Suprapubic skin (tissue), 4 donors: ENCODE data around the gene PNMA6A. TPM values are rescaled to one million over a fixed set of nuclear protein-coding genes. Genes with fewer than 3 reads are reported as not detected.
"Not testable (repeated sequence)": the region's sequence is repeated elsewhere in the genome, so short reads cannot be mapped to it uniquely, and the experiment has no call there.

Source experiments
- DNase-seq, 2 donors: peaks; one replicate each; pipeline ENCODE4 v3.0.0-alpha.2; 2019; ENCODE audit warnings: low spot score in 2 of 2
- H3K27ac ChIP-seq: fragments of 200-600 bp; sonication (generic); one replicate; pipeline ENCODE4 v1.5.1; 2019
- H3K27me3 ChIP-seq: fragments of 200-600 bp; sonication (generic); one replicate; pipeline ENCODE4 v1.5.1; 2019
- H3K36me3 ChIP-seq: fragments of 200-600 bp; sonication (generic); one replicate; pipeline ENCODE4 v1.5.1; 2019
- H3K4me1 ChIP-seq: fragments of 200-600 bp; sonication (generic); one replicate; pipeline ENCODE4 v1.5.1; 2019
- H3K4me3 ChIP-seq: fragments of 200-600 bp; sonication (generic); one replicate; pipeline ENCODE4 v1.5.1; 2019; ENCODE audit warnings: mild to moderate bottlenecking
- H3K9me3 ChIP-seq: fragments of 200-600 bp; sonication (generic); one replicate; pipeline ENCODE4 v1.5.1; 2019
- EP300 ChIP-seq: sonication (generic); formaldehyde crosslinking; IDR thresholded peaks from one replicate; pipeline ENCODE4 v1.6.1; 2017; ENCODE audit warnings: antibody characterized with exemption
- POLR2A ChIP-seq, 2 donors: fragments of 450-650 bp; IDR thresholded peaks; one replicate each; pipeline ENCODE4 v1.6.1; 2017; ENCODE audit warnings: antibody characterized with exemption in 2 of 2, mild to moderate bottlenecking in 2 of 2, moderate library complexity in 2 of 2
- POLR2AphosphoS5 ChIP-seq, 3 donors: sonication (generic); formaldehyde crosslinking; IDR thresholded peaks; one replicate each; pipeline ENCODE4 v1.6.1; 2017; ENCODE audit warnings: antibody characterized with exemption in 3 of 3
- WGBS: methylation state at CpG from one replicate; pipeline ENCODE4 v1.1.5; 2018; 5-methylcytosine and 5-hydroxymethylcytosine counted together
- total RNA-seq, 4 donors: library from RNA; depleted of rRNA; stranded (reverse); fragments of >200 nt; gene quantifications; one replicate each; pipeline ENCODE4 v1.1.0, GENCODE V29; 2016
- TF ChIP-seq, protein P1 (sequence below), 2 donors: fragments of 200-600 bp in 1 of 2; fragments of 450-650 bp in 1 of 2; sonication (generic) in 1 of 2; IDR thresholded peaks; one replicate each; pipeline ENCODE4 v1.5.1; 2016 to 2019; ENCODE audit warnings: antibody characterized with exemption in 2 of 2, mild to moderate bottlenecking in 1 of 2, moderate library complexity in 1 of 2

PNMA6A gene
- total RNA-seq, 4 donors from 2014 or later: 0.26 to 0.32 (median 0.30) TPM; not detected in 1

- Histone ChIP-seq H3K4me1 (no peaks in the 10 kb centered on the region), H3K4me3 (no peak overlapping the region), H3K9me3 (no peaks in the 10 kb centered on the region), H3K27ac (no peak overlapping the region), H3K27me3 (no peaks in the 10 kb centered on the region), H3K36me3 (no peaks in the 10 kb centered on the region)
- no peak for TF ChIP-seq EP300
- TF ChIP-seq, protein P1, sequence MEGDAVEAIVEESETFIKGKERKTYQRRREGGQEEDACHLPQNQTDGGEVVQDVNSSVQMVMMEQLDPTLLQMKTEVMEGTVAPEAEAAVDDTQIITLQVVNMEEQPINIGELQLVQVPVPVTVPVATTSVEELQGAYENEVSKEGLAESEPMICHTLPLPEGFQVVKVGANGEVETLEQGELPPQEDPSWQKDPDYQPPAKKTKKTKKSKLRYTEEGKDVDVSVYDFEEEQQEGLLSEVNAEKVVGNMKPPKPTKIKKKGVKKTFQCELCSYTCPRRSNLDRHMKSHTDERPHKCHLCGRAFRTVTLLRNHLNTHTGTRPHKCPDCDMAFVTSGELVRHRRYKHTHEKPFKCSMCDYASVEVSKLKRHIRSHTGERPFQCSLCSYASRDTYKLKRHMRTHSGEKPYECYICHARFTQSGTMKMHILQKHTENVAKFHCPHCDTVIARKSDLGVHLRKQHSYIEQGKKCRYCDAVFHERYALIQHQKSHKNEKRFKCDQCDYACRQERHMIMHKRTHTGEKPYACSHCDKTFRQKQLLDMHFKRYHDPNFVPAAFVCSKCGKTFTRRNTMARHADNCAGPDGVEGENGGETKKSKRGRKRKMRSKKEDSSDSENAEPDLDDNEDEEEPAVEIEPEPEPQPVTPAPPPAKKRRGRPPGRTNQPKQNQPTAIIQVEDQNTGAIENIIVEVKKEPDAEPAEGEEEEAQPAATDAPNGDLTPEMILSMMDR (IDR thresholded peaks at IDR 0.05): no peak
- no peak for TF ChIP-seq POLR2AphosphoS5 (IDR thresholded peaks at IDR 0.05)
- TF ChIP-seq POLR2A (IDR thresholded peaks at IDR 0.05): no peak
- 65% methylated on average over 3 of the region's 3 CpGs for WGBS
- no peak for DNase-seq
Measured at GRCh38 chrX:153102418-153102817, 30.2 kb downstream of the PNMA6A start.

- H3K27ac ChIP-seq, H3K4me3 ChIP-seq, H3K4me1 ChIP-seq, H3K27me3 ChIP-seq, H3K9me3 ChIP-seq, DNase-seq, H3K36me3 ChIP-seq: not testable (repeated sequence)
- WGBS: 60% methylated on average over 1 of the region's 1 CpG
Measured at GRCh38 chrX:153104959-153105358, 32.7 kb downstream of the PNMA6A start.

GRCh38 chrX:153106092-153106801 is 34.0 kb downstream of the PNMA6A start:
- WGBS: 16% methylated on average over 2 of the region's 12 CpGs
- not testable (repeated sequence) for H3K27ac ChIP-seq

GRCh38 chrX:153110735-153111134 is 38.5 kb downstream of the PNMA6A start:
- H3K4me1 ChIP-seq, H3K36me3 ChIP-seq, H3K4me3 ChIP-seq, H3K27me3 ChIP-seq, H3K9me3 ChIP-seq, H3K27ac ChIP-seq, DNase-seq: not testable (repeated sequence)
- no CpG with 5 or more reads among the region's 2 CpGs for WGBS

More at GRCh38 chrX:153106092-153106801, 34.0 kb downstream of the PNMA6A start:
- H3K9me3 ChIP-seq, H3K36me3 ChIP-seq, H3K4me3 ChIP-seq, H3K4me1 ChIP-seq, DNase-seq, H3K27me3 ChIP-seq: not testable (repeated sequence)

- WGBS: no CpG with 5 or more reads among the region's 9 CpGs
- H3K27me3 ChIP-seq, H3K36me3 ChIP-seq, H3K9me3 ChIP-seq, H3K4me3 ChIP-seq, DNase-seq, H3K4me1 ChIP-seq, H3K27ac ChIP-seq: not testable (repeated sequence)
Measured at GRCh38 chrX:153113851-153114250, 41.6 kb downstream of the PNMA6A start.

DNA sequence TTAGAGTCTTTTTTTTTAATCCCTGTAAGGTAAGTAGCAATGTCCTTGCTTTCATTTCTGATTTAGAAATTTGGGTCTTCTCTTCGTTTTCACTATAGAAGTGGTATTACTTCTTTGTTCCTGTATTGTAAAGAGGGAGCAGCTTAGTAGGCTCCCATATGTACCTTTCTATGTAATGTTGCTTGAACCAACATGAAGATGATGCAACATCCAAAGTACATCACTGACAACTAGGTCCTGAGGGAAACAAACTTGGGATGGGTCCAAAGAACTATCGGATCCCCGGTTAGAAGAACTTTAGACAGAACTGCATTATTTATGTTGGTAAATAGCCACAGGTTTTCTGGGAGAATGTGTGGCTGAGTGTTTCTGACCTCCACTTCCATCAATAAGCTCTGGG is 45.5 kb downstream of the PNMA6A start:
- not testable (repeated sequence) for H3K27me3 ChIP-seq, H3K4me1 ChIP-seq, H3K27ac ChIP-seq, H3K4me3 ChIP-seq, H3K36me3 ChIP-seq, H3K9me3 ChIP-seq, DNase-seq
- WGBS: no CpG with 5 or more reads among the region's 3 CpGs

GRCh38 chrX:153120230-153120629 is 48.0 kb downstream of the PNMA6A start:
- not testable (repeated sequence) for H3K4me1 ChIP-seq, H3K36me3 ChIP-seq, H3K4me3 ChIP-seq, DNase-seq, H3K27me3 ChIP-seq, H3K9me3 ChIP-seq, H3K27ac ChIP-seq
- whole genome bisulfite sequencing: no CpG with 5 or more reads among the region's 8 CpGs

GRCh38 chrX:153123468-153123867 is 51.2 kb downstream of the PNMA6A start:
- not testable (repeated sequence) for H3K4me1 ChIP-seq, H3K36me3 ChIP-seq, H3K27ac ChIP-seq, H3K9me3 ChIP-seq, H3K27me3 ChIP-seq, H3K4me3 ChIP-seq, DNase-seq
- no CpG with 5 or more reads among the region's 14 CpGs for WGBS

Other genes starting within 250 kb of the PNMA6A start
- 10 to 100 TPM in 3 of 4 donors, 1 to 10 TPM in 1; 8.9 to 24.1 (median 18.7) TPM for gene CETN2, start 241.7 kb upstream of the PNMA6A start, total RNA-seq
- gene NSDHL, start 241.4 kb upstream of the PNMA6A start, total RNA-seq: 10 to 100 TPM; 11.8 to 34.1 (median 22.4) TPM
- gene ZNF185, start 174.4 kb upstream of the PNMA6A start, total RNA-seq: 10 to 100 TPM; 50.1 to 81.3 (median 66.1) TPM
- gene PNMA5, start 78.3 kb upstream of the PNMA6A start, total RNA-seq: not detected
- under 1 TPM; 0.26 to 0.97 (median 0.61) TPM for gene PNMA3, start 16.0 kb upstream of the PNMA6A start, total RNA-seq
- gene MAGEA1, start 106.8 kb downstream of the PNMA6A start, total RNA-seq: not detected
- gene PNMA6F, start 249.3 kb downstream of the PNMA6A start, total RNA-seq: not detected